ENCODE results near the gene INPP4A.

INPP4A gene

DNA sequence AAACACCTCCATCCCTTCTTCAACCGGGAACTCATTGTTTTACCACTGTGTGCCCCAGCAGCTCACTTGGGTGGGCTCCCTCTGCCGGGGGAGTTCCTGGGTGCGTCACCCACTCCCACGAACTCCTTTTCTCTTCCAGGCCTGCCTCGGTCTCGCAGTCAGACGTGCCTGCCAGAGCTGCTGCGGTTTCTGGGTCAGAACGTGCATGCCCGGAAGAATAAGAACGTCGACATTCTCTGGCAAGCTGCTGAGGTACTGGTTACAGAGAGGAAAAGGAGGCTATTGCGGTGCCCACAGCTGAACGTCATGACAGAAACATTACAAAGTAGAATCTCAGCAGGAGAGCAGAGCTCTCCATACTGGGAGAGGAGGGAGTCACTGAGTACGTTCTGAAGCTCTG is 128.0 kb downstream of the INPP4A start:
- no peak for DNase-seq (ENCODE audit: low spot score)
- TF ChIP-seq, protein P1, sequence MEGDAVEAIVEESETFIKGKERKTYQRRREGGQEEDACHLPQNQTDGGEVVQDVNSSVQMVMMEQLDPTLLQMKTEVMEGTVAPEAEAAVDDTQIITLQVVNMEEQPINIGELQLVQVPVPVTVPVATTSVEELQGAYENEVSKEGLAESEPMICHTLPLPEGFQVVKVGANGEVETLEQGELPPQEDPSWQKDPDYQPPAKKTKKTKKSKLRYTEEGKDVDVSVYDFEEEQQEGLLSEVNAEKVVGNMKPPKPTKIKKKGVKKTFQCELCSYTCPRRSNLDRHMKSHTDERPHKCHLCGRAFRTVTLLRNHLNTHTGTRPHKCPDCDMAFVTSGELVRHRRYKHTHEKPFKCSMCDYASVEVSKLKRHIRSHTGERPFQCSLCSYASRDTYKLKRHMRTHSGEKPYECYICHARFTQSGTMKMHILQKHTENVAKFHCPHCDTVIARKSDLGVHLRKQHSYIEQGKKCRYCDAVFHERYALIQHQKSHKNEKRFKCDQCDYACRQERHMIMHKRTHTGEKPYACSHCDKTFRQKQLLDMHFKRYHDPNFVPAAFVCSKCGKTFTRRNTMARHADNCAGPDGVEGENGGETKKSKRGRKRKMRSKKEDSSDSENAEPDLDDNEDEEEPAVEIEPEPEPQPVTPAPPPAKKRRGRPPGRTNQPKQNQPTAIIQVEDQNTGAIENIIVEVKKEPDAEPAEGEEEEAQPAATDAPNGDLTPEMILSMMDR (IDR thresholded peaks at IDR 0.05; ENCODE audit: borderline replicate concordance, control extremely low read depth, extremely low read depth, insufficient read depth, missing control alignments), result no peak
- in situ Hi-C loops (cut with MboI; ENCODE audit: low sequenced_read_pairs, unreplicated experiment), result no loop called here

DNA sequence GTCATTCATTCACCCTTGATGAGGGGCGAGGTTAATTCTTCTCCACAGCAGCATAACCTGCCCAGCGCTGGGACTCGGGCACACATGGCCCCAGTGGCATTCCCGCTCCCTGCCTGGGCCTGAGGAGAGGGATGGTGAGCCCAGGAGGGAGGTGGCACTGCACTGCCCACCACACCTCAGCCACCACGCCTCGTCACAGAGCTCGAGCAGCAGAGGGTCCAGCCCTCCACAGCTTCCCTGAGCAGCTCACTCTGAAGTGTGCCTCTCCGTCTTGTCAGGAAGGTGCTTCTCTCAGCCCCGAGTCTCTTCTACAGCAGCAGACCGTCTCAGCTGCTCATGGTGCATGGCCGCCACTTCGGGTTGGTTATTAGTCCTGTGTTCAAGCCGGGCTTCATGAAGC is 128.8 kb downstream of the INPP4A start:
- in situ Hi-C loops (cut with MboI; ENCODE audit: low sequenced_read_pairs, unreplicated experiment), result no loop called here
- TF ChIP-seq, protein P1 (IDR thresholded peaks at IDR 0.05; ENCODE audit: borderline replicate concordance, control extremely low read depth, extremely low read depth, insufficient read depth, missing control alignments), result no peak
- no peak for DNase-seq (ENCODE audit: low spot score)

- no peak for DNase-seq (ENCODE audit: low spot score)
- in situ Hi-C loops (cut with MboI; ENCODE audit: low sequenced_read_pairs, unreplicated experiment), result no loop called here
- TF ChIP-seq, protein P1 (IDR thresholded peaks at IDR 0.05; ENCODE audit: borderline replicate concordance, control extremely low read depth, extremely low read depth, insufficient read depth, missing control alignments), result no peak
Observed at GRCh38 chr2:98576666-98577312, 132.1 kb downstream of the INPP4A start.

- in situ Hi-C loops (cut with MboI; ENCODE audit: low sequenced_read_pairs, unreplicated experiment), result no loop called here
- TF ChIP-seq, protein P1 (IDR thresholded peaks at IDR 0.05; ENCODE audit: borderline replicate concordance, control extremely low read depth, extremely low read depth, insufficient read depth, missing control alignments), result no peak
- DNase-seq (ENCODE audit: low spot score), result no peak
Observed at GRCh38 chr2:98577313-98577712, 132.7 kb downstream of the INPP4A start.

DNA sequence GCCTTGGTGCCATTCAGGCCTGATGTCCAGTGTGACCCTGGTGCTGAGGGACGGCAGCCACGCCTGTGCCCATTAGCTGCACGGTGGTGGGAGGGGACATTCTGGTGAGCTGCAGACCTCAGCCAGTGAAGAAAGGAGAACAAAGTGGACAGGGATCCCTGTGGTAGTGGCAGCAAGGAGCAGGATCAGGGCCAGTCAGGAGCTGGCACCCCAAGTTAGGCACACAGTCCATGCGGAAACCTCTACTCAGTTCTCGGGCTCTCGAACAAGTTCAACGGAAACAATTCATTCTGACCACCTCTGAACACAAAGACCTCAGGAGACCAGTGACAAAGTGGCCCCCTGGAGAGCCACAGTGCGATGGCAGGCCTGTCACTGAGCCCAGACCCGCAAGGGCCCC is 133.6 kb downstream of the INPP4A start:
- in situ Hi-C loops (cut with MboI; ENCODE audit: low sequenced_read_pairs, unreplicated experiment), result no loop called here

DNA sequence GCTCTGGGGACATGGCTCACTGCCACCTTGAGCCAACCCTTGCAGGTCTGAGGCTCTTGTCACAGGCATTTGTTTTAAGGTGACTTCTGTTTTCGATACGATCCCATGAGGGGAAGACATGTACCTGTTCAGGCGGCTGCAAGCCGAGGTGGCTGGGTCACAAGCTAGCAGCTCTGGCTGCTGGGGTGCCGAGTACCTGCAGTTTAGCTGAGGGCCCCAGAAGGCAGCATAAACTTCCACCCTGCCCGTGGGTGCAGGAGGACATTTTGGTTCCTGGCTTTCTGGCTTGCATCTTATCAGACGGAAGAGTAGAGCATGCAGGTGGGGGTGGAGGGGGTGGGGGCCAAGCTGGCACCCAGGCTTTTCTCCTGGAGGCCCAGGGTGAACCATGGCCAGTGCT is 135.3 kb downstream of the INPP4A start:
- DNase-seq (ENCODE audit: low spot score), result no peak
- TF ChIP-seq, protein P1 (IDR thresholded peaks at IDR 0.05; ENCODE audit: borderline replicate concordance, control extremely low read depth, extremely low read depth, insufficient read depth, missing control alignments), result no peak
- in situ Hi-C loops (cut with MboI; ENCODE audit: low sequenced_read_pairs, unreplicated experiment), result no loop called here

More for the DNA sequence above, 133.6 kb downstream of the INPP4A start:
- TF ChIP-seq, protein P1 (IDR thresholded peaks at IDR 0.05; ENCODE audit: borderline replicate concordance, control extremely low read depth, extremely low read depth, insufficient read depth, missing control alignments), result no peak
- no peak for DNase-seq (ENCODE audit: low spot score)
